KOPT-K1 (cell line): Measurements from ENCODE around the gene DYSF.

ENCODE experiments used
- H3K27ac ChIP-seq: fragments of 200-600 bp; sonication (generic); 2 replicates; pipeline ENCODE4 v1.5.1; 2016; ENCODE audit warnings: antibody characterized with exemption, mild to moderate bottlenecking, low read depth, low read length; ENCODE audit not compliant: poor library complexity, severe bottlenecking
- H3K36me3 ChIP-seq: fragments of 200-600 bp; sonication (generic); 2 replicates; pipeline ENCODE4 v1.5.1; 2017; ENCODE audit warnings: antibody characterized with exemption, mild to moderate bottlenecking, low read length, moderate library complexity; ENCODE audit not compliant: insufficient read depth
- H3K9me3 ChIP-seq: fragments of 200-600 bp; sonication (generic); 2 replicates; pipeline ENCODE4 v1.5.1; 2017; ENCODE audit warnings: antibody characterized with exemption, low read length, mild to moderate bottlenecking; ENCODE audit not compliant: insufficient read depth, poor library complexity, severe bottlenecking

Gene DYSF

DNA sequence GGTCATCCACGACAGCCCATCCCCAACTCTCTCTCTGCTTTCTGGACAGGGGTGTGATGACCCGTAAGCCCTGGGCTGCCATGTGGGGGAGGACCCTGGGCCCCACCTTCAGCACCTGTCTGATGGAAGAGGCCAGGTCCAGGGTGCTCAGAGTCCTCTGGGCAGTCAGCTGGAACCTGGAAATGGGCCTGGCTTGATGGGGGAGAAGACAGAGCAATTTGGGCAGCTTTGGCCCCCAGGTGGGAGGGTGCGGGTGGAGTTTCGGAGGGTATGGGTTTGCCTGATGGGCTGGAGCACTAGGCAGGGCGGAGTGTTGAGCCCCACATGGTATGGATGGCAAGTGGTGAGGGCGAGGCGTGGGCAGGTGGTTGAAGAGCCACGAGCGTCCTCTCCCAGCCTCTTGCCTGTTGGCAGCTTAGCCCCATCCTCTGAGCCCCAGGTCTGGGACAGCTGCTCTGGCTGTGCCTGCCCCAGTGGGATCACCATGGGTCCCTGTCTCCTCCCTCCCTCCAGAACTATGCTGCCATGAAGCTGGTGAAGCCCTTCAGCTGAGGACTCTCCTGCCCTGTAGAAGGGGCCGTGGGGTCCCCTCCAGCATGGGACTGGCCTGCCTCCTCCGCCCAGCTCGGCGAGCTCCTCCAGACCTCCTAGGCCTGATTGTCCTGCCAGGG, 232.7 kb downstream of the DYSF start:
- no peak overlapping the region for H3K27ac ChIP-seq
- H3K36me3 ChIP-seq = no peaks in the 10 kb centered on the region
- no peaks in the 10 kb centered on the region for H3K9me3 ChIP-seq

DNA sequence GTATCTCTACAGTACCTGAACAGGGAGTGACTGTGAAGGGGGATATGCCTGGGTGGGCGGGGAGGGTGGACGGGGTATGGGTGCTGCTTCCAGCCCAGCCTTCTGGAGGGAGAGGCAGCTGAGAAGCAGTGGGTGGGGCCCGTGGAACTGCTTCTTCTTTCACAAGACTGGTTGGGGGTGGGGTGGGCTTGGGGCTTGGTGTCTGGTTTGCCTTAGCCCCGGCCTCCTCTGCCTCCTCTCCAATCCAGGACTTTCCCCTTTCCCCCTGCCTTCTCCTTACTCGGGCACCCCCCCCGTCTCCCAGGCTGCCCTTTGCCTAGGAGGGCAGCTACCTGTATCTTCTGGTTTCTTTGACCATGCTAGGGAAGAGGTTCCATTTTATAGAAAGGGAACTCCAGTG, 233.4 kb downstream of the DYSF start:
- H3K36me3 ChIP-seq = no peaks in the 10 kb centered on the region
- H3K27ac ChIP-seq = no peak overlapping the region
- no peaks in the 10 kb centered on the region for H3K9me3 ChIP-seq

DNA sequence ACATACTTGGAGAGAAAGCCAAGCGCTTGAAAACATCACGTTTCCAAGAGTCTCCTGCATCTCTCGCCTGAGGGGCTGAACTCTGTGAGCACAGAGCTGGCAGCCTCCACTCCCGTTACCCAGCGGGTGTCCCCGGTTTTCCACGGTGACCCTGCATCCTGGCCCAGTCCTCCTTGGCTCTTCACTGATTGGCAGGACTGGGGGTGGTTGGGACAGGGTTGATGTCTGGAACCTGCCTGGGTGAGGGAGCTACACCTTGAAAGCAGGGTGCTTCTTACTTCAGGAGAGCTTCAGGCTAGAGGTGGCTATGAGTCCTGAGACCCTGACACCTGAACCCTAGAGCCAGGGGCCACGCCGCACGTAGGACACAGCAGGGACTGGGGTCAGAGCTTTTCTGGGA, 234.1 kb downstream of the DYSF start:
- Histone ChIP-seq H3K36me3 (no peaks in the 10 kb centered on the region), H3K9me3 (no peaks in the 10 kb centered on the region), H3K27ac (no peak overlapping the region)

DNA sequence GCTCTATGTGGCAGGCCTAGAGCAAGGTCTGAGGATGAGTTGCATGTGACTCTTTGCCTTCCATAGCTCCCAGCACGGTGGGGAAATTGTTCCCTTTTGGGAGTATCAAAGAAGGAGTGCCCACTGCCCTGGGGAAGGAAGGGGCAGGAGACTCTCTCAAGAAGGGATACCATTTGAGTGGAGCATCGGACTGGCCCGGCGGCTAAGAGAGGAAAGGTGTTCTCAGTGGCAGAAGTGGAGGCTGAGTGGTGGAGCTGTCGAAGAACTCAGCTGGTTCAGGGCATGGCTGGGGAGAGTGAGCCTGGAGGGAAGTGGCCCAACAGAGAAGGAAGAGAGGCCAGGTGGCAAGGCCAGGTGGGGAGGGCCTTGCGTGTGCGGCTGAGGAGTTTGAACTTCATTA, 235.2 kb downstream of the DYSF start:
- H3K36me3 ChIP-seq = no peaks in the 10 kb centered on the region
- no peak overlapping the region for H3K27ac ChIP-seq
- H3K9me3 ChIP-seq = no peaks in the 10 kb centered on the region

DNA sequence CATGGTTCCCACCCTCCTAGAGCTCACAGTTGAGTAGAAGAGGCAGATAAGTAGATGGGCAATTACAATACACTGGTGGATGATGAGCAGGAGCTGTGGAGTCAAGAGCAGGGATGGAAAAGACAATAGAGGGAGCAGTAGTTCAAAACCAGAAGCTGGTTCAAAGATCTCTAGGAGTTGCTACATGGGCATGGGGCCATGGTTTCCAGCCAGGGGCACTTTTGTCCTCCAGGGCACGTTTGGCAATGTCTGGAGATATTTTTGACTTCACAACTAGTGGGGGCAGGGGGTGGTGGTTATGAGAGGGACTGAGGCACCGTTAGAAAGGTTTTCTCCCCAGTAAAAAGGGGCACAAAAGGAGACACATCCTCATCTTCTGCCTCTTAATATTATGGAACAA, 236.0 kb downstream of the DYSF start:
- Histone ChIP-seq H3K9me3 (no peaks in the 10 kb centered on the region), H3K36me3 (no peaks in the 10 kb centered on the region), H3K27ac (no peak overlapping the region)

DNA sequence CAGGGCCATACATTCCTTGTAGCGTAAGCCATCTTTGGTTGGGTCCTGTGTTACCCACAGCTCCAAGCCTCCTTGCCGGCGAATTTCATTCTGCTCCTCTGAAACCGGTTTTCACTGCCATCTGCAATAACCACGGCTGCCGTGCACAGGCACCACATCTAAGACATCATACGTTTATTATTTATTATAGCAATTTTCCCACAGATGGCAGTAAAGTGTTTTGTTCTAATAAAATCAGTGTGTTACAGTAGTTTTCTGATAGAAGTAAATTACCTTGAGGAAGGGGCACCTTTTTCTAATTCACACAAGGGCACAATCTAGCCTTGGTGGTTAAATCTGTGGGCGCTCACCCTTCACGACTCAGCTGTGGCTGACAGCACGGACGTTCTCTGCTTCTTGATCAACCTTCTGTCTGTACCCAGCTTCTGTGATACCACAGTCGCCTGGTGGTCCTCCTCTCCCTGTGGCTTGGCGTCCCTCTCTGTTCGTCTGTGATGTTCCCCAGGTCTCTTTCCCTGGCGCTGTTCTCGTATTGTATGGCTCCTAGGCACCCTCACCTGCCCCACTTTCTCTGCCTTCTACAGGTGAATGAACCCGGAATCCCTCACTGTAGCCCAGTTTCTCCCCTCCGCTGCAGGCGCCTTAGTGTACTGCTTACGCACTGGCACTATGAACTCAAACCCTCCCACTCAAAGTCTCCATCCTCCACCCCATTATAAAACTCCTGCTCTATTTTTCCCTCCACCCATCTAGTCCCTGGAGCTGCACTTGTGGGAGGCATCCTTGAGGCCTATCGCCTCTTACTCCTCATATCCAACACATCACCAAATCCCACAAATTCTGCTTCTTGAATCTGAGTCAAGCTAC, 236.8 kb downstream of the DYSF start:
- H3K27ac ChIP-seq = no peak overlapping the region
- H3K9me3 ChIP-seq = no peaks in the 10 kb centered on the region
- no peaks in the 10 kb centered on the region for H3K36me3 ChIP-seq

DNA sequence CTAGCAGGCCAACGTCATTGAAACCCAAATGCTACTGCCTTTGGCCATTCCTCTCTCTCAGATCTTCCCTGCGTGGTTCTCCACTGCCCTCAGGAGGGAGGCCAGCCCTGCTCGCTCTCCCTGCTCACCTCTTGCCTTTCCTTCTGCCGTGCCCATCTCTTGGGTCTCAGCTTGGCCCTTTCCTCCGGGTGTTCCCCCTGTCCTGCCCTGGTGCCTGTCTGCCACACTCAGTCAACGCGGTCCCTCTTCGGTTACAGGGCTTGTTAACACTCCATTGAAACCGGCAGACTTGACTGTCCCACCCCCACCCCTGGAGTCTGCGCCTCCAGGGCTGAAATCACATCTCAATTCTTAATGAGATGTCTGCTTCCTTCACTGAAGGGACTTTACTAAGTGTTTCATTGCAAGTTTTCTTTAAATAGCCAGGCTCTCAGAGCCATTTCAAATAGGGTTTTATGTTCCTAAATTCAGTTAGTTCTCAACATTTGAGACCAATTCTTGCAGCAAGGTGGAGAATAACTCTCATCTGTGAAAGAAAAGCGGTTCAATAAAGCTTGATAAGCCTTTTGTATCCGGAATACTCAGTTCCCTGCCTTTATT, 237.6 kb downstream of the DYSF start:
- no peak overlapping the region for H3K27ac ChIP-seq
- H3K9me3 ChIP-seq = no peaks in the 10 kb centered on the region
- no peaks in the 10 kb centered on the region for H3K36me3 ChIP-seq

DNA sequence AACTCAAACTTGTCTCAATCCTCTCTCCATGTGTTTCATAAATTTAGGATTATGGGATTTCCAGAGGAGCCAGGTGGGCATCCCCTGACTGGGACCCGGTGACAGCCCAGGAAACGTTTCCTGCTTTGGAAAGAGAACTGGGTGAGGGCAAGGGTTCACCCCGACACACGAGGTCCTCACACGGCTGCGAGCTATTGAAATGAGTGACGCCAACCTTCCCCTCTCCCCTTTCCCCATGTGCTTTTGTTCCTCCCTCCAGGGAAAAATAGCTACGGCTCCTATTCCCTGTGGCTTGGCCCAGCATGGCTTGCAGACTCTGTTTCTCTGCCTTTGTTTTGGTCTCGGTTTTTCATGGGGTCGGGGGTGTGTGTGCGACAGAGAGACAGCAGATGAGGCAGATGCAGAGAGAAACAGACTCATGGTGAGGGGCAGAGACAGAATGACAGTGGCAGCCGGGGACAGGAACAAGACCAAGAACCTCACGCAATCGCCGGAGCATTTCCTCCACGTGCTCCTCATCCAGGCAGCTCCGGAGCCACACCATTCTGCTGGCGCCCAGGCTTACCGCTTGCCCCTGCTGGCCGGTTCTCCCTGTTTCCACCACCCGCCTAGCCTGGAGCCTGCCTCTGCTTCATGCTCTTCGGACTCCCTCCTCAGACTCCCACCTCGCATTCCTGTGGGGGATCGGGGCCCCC, 238.5 kb downstream of the DYSF start:
- H3K36me3 ChIP-seq = no peaks in the 10 kb centered on the region
- no peaks in the 10 kb centered on the region for H3K9me3 ChIP-seq
- no peak overlapping the region for H3K27ac ChIP-seq

DNA sequence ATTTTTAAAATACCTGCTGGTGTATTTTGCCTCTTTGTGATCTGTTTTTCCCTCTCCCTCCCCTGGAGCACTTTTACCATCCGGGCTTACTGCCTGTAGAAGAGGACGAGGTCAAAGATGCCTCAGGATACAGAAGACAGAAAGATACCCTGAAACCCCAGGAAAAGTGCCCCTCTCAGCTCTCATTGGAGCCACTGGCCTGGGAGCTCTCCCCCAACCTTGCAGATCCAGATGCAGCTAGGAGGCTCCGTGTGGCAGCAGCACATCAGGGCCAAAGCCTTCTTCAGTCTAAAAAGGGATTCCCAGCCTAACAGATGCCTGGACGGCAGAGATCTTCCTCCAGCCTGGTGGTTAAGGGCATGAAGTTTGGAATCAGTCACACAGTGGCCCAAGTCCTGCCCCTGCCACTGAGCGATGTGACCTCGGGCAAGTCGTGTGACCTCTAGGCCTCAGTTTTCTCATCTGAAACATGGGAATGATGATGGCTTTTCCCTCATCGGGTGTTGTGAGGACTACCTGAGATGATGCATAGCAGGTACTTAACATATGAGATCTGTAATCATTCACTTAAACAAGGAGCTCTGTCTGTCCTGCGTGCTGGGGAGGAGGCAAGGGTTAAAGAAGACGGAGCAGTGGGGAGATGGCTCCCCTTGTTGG, 239.4 kb downstream of the DYSF start:
- Histone ChIP-seq H3K9me3 (no peaks in the 10 kb centered on the region), H3K27ac (no peak overlapping the region), H3K36me3 (no peaks in the 10 kb centered on the region)

DNA sequence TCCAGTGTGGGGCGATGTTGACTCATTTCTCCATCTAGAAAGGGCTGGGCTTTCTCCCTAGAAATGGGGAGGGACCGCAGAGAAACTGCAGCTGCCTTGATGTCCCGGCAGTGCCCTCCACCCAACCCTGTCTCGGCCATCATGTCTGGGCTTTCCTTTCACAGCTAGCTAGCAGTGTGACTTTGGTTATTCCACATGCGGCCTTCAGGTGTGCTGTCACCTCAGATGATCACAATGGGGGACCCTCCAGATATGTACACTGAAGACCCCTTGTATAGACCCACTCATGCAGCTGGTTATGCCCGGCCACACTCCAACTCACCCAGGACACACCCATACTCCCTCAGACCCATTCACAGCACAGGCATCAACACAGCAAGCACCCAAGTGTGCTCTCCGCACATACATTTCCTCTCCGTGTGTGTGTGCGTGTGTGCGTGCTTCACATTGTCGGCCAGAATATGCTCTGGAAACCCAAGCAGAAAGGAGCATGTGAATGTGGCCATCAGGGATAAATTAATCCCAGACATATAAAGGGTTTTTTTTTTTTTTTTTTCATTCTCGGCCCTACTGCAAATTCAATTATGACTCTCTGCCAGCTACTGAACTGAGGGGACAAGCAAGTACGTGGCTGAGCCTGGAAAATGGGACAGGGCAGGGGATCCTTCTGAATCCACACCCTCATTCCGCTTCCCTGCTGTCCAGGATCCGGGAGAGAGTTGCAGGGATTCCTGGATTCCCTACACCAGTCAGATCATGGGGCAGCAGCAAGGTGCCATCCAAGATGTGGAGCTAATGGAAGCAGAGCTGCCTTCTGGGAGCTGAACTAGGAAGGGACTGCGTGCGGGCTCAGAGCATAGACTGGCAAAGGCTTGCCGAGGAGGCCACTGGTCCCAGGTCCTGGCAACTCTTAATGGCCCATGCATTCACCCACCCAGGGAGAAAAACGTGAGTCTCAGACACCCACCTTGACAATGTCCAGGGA, 240.2 kb downstream of the DYSF start:
- no peaks in the 10 kb centered on the region for H3K36me3 ChIP-seq
- H3K27ac ChIP-seq = no peak overlapping the region
- no peaks in the 10 kb centered on the region for H3K9me3 ChIP-seq

DNA sequence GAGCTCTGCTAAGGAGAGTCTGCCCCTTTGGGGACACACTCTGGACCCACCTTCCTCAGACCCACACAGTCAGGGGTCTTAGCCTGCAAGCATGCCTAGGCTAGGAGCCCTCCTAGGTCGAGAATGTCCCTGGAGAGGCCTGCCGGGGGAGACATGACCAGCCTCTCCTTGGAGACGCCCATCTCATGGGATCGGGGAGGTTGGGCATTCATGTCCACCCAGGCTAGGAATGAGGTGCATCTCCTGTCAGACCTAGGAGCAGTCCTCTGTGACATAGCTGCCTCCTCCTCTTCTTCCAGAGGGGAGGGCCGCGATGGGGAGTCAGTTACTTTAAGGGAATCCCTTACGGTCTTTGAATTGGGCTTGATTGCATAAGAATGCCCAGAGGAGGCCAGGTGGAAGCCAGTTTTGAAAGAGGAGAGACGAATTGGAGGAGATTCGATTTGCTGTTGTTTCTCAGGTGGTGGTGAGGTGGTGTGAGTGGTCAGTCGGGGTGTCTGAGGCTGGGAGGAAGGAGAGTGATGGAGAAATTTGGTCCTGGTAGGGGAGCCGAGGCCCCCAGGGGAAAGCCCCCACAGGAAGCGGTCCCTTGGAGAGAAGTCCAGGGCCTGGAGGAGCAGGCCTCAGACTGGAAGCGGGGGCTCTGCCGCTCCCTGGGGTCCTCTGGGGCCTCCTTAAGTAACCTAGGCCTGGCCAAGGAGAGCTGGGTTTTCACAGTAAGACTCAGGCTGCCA, 241.3 kb downstream of the DYSF start:
- Histone ChIP-seq H3K27ac (no peak overlapping the region), H3K36me3 (no peaks in the 10 kb centered on the region), H3K9me3 (no peaks in the 10 kb centered on the region)

DNA sequence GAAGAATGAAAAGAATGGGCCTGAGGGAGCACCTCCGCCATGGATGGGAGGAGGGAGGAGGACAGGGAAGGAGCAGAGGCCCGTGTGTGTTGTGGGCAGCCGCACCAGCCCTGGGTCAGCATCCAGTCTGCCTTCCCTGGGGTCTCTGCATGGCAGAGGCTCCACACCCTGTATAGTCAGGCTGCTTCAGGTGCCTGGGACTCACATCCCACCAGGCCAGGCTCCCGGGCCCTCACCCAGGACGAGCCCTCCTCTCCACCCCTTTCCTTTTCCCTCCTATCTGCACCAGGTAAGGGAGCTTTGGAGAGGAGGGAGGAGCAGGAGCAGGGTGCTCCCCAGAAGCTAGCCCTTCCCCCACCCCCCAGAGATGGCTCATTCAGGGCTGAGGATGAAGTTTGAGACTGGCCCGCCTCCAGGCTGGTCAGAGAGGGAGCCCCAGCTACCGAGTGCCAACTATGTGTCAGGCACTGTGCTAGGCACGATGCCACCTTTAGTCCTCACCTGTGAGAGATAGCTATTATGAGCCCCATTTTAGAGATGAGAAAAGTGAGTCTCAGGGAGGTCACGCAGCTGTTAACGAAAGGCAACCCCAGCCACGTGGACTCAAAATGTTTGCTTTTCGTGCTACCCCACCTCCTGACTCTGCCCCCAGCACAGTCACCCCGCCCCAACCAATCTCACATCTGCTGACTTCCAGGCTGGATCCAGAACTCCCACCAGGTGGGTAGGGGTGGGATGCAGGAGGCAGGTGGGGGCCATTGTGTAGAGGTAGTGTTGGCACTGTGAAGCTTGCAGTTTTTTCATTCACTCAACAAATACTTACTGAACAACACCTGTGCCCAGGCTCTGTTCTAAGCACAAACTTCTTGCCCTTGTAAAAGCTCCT, 242.1 kb downstream of the DYSF start:
- no peaks in the 10 kb centered on the region for H3K36me3 ChIP-seq

DNA sequence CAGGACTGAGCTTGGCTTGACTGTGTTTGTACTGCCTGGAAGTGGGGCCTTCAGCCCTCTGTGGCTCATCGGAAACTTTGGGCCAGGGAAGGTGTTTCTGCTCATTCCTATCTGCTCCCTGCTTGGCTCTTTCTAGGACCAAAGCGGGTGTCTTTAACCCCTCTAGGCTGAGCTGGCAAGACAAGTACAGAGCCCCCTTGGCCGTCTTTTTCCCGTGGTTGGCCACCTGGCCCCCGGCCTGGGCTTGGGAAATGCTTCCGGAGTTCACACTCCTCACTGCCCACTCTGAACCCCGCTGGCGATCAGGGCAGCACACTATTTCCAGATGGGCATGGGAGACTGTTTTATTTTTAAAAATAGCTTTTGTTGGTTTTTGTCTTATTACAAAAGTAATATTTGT, 243.0 kb downstream of the DYSF start:
- no peaks in the 10 kb centered on the region for H3K36me3 ChIP-seq
- no peaks in the 10 kb centered on the region for H3K9me3 ChIP-seq
- H3K27ac ChIP-seq = no peak overlapping the region

More for the DNA sequence above, 242.1 kb downstream of the DYSF start:
- H3K27ac ChIP-seq = no peak overlapping the region
- H3K9me3 ChIP-seq = no peaks in the 10 kb centered on the region
